ENCODE results near the gene G6PC3.
A peak's percentile ranks its signal among the peaks of the same experiment; 100 is the strongest.

The G6PC3 gene

DNA sequence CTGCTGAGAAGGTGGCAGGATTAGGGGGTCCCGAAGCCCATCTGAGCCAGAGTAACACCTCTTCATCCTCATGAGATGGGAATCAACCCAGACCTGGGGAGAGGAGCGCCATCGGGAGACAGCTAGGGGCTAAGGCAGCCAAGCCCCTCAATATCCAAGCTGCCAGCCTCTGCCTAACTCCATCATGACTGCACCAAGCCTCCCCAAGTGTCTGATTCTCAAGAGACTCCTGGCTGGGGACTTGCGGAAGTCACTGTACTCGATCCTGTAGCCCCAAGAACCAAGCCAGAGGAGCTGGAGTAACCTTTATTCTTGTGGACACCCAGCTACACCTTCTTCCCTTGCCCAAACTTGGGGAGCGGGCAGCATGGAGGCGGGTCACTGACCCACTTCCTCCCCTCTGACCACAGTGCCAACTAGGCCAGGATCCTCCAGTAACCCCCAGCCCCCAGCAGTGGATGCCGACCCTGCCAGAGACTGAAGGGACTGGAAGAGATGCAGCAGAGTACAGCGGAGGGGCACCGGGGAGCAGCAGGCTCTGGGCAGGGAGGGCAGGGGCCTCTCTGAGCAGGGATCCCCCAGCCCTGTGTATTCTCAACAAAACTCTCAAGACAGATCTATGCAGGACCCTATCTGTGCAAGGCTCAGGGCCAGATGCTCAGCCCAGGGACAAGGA is 39.6 kb downstream of the G6PC3 start:
- TF ChIP-seq, protein P1, sequence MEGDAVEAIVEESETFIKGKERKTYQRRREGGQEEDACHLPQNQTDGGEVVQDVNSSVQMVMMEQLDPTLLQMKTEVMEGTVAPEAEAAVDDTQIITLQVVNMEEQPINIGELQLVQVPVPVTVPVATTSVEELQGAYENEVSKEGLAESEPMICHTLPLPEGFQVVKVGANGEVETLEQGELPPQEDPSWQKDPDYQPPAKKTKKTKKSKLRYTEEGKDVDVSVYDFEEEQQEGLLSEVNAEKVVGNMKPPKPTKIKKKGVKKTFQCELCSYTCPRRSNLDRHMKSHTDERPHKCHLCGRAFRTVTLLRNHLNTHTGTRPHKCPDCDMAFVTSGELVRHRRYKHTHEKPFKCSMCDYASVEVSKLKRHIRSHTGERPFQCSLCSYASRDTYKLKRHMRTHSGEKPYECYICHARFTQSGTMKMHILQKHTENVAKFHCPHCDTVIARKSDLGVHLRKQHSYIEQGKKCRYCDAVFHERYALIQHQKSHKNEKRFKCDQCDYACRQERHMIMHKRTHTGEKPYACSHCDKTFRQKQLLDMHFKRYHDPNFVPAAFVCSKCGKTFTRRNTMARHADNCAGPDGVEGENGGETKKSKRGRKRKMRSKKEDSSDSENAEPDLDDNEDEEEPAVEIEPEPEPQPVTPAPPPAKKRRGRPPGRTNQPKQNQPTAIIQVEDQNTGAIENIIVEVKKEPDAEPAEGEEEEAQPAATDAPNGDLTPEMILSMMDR (IDR thresholded peaks at IDR 0.05; ENCODE audit: control extremely low read depth, extremely low read depth, low read depth, missing control alignments): no peak
- ChIA-PET POLR2A (no interaction called here), CTCF (interaction anchor here (0.9 to 3.7 kb wide), 3 partner anchors 13 to 49 kb away, joined by 3 to 7 read pairs (median 7); partner anchors contain the start of gene HDAC5)
- DNase-seq (ENCODE audit: extremely low spot score): no peak

DNA sequence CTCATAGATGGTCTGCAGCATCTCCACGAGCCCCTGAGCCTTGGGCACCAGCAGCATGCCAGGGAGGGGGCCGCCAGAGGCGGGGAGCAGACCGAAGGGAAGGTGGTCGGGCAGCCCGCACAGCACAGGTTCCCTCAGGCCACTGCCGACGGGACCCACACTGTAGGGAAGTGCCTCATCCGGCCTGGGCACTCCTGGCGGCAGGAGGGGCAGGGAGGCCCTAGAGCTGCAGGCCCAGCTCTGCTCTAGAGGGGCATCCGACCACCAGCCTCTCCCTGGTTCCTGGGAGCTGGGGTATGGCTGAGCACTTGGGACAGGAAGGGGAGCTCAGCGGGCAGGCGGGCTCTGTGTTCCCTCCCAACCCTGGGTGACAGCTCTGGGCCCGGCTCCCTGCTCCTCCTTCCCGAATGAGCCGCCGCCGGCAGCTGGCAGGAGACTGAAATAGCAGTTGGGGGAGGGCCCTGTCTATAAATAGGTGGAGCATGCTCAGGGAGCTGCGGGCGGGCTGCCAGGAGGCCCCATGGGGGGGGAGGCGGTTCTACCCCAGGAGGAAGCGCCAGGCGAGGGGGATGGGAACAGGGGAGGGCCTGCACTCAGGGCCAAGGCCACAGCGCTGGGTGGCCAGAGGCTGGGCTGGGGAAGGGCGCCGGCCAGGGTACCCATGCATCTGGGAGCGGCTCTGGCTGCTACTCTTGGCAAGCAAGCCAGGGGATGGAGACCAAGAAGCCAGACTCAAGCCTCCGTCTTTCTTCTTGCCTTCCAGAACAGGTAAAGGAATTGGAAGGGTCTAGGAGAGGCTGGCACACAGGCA is 40.5 kb downstream of the G6PC3 start:
- TF ChIP-seq, protein P1 (IDR thresholded peaks at IDR 0.05; ENCODE audit: control extremely low read depth, extremely low read depth, low read depth, missing control alignments): no peak
- peak; percentile 87 for DNase-seq (ENCODE audit: extremely low spot score)
- CTCF ChIA-PET: interaction anchor here (0.6 to 3.7 kb wide), 7 partner anchors 9 to 168 kb away, joined by 3 to 7 read pairs (median 5); partner anchors contain the start of gene HDAC5
- POLR2A ChIA-PET: interaction anchor here (1.0 to 3.0 kb wide), 3 partner anchors 11 to 18 kb away, joined by 3 to 18 read pairs (median 9); partner anchors contain the start of gene HDAC5

DNA sequence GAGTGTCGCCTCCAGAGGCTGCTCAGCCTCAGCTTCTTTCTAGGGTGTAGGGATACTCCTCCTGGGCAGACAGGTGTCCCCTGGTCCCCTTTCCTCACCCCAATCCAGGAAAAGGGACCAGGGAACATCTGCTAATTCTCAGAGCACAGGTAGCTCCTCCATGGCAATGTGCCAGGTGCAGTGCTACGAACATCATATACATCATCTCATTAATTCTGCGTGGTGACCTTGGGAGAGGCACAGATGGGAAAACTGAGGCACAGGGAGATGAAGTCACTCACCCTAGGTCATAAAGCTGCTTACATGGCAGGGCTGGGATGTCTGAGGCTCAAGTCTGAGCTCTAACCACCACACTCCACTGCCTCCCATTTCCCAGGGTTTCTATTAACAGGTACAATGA is 41.2 kb downstream of the G6PC3 start:
- TF ChIP-seq, protein P1 (IDR thresholded peaks at IDR 0.05; ENCODE audit: control extremely low read depth, extremely low read depth, low read depth, missing control alignments): no peak
- no peak for DNase-seq (ENCODE audit: extremely low spot score)
- POLR2A ChIA-PET: interaction anchor here (1.0 to 3.0 kb wide), 3 partner anchors 11 to 18 kb away, joined by 3 to 18 read pairs (median 9); partner anchors contain the start of gene HDAC5
- CTCF ChIA-PET: interaction anchor here (0.6 to 1.8 kb wide), 5 partner anchors 9 to 169 kb away, joined by 3 to 7 read pairs (median 5); partner anchors contain the start of gene HDAC5

DNA sequence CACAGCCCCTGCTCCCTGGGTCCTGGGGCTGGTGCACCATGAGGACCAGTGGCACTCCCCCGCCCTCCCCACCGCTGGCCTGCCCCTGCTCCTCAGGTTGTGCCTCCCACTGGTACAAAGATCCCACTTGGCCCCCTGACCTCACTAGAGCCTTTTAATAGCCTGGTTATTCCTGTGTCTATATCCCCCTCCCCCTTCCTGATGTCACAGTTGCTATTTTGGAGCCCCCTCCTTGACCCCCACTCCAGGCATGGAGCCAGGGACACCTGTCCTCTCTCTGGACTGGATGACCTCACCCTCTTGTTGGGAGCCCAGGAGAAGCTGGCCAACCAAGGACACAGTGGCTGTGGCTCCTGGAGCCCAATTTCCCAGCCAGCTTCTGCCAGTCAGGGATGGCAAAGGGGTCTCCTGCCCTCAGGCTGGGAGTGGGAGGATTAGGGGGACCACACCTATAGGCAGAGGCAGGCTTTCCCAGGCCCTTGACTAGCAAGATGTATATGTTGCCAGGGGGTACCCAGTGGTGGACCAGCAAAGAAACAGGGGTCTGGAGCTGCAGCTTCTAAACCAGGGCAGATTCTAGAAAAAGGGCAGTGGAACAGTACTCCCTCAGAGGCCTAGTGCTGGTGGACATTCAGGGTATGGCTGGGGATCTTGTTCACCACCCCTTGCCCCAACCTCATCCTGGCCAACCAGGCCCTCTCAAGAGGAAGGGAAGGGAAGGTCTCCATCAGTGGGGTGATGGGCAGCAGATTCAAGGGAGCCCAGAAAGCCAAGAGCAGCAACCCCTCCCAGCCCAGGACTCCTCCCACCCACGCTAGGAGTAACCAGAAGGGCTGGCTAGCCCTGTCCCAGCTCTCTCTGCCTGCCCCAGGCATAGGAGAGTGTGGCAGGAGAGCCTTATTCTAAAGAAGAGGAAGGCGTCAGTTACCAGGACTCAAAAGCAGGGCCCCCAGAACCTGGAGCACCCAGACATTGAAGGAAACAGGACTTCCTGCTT is 42.0 kb downstream of the G6PC3 start:
- POLR2A ChIA-PET: interaction anchor here (0.7 to 3.0 kb wide), 2 partner anchors 10 to 189 kb away, joined by 5 to 18 read pairs; partner anchors contain the start of gene HDAC5
- no peak for DNase-seq (ENCODE audit: extremely low spot score)
- CTCF ChIA-PET: interaction anchor here (1.5 to 1.8 kb wide), 2 partner anchors 10 to 13 kb away, joined by 5 to 7 read pairs; no protein-coding TSS in a partner anchor
- TF ChIP-seq, protein P1 (IDR thresholded peaks at IDR 0.05; ENCODE audit: control extremely low read depth, extremely low read depth, low read depth, missing control alignments): no peak

DNA sequence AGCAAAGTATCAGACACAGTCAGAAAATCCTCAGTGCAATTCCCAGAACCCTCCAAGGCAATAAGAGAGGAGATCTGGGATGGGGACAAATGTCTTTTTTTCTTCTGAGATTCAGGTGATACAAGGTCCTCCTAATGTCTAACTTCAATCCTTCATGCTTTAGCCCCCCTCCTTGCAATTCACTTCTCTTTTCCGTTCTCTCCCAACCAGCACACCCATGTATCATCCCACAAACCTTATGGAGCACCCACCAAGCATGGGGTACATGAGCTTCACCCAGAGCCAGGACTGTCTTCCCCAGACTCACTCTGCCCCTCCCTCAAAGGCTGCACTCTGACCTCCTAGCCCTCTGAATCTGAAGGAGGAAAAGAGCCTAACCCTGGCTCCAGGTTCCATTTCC is 42.8 kb downstream of the G6PC3 start:
- CTCF ChIA-PET: interaction anchor here (1.8 kb wide), 1 partner anchor 10 kb away, joined by 8 read pairs; the partner anchor contains the start of gene HDAC5

More for the DNA sequence above, 42.8 kb downstream of the G6PC3 start:
- POLR2A ChIA-PET: interaction anchor here (3.0 kb wide), 1 partner anchor 9 kb away, joined by 18 read pairs; the partner anchor contains the start of gene HDAC5
- no peak for DNase-seq (ENCODE audit: extremely low spot score)
- TF ChIP-seq, protein P1 (IDR thresholded peaks at IDR 0.05; ENCODE audit: control extremely low read depth, extremely low read depth, low read depth, missing control alignments): no peak

Measured in GM10248 (cell line).